Measurements from ENCODE around the gene PIM3.

PIM3 gene

GRCh38 chr22:50002791-50003190, 42.2 kb downstream of the PIM3 start:
- no peak overlapping the region for H3K27ac ChIP-seq (ENCODE audit: low read length)
- H3K4me2 ChIP-seq (ENCODE audit: low read depth, low read length) = no peak overlapping the region
- TF ChIP-seq EZH2 (optimal IDR thresholded peaks at IDR 0.05; ENCODE audit: low read depth, low read length) = no peak
- TF ChIP-seq EZH2phosphoT487 (IDR thresholded peaks at IDR 0.05; ENCODE audit: low read length) = no peak
- no peak for TF ChIP-seq CTCF (IDR thresholded peaks at IDR 0.05; ENCODE audit: low read length)
- no peaks in the 10 kb centered on the region for H4K20me1 ChIP-seq (ENCODE audit: insufficient read depth, low read length)
- H3K9me2 ChIP-seq (replicated peaks; ENCODE audit: insufficient read depth, low read length) = no peaks in the 10 kb centered on the region
- H3K9ac ChIP-seq (ENCODE audit: low read length) = no peak overlapping the region
- no peaks in the 10 kb centered on the region for H3K9me3 ChIP-seq (replicated peaks; ENCODE audit: insufficient read depth, low read length)
- H3K36me3 ChIP-seq (replicated peaks; ENCODE audit: insufficient read depth, low read length) = no peaks in the 10 kb centered on the region
- no peaks in the 10 kb centered on the region for H3K79me2 ChIP-seq (ENCODE audit: low read length)
- no peak overlapping the region for H2AFZ ChIP-seq (ENCODE audit: low read length)
- H3K4me1 ChIP-seq (ENCODE audit: low read length) = no peaks in the 10 kb centered on the region
- DNase-seq = no peak
- H3F3A ChIP-seq (ENCODE audit: insufficient read depth, low read length) = no peaks in the 10 kb centered on the region
- H3K4me3 ChIP-seq (ENCODE audit: low read length) = no peak overlapping the region
- H3K27me3 ChIP-seq (replicated peaks; ENCODE audit: insufficient read depth, low read length) = peaks cover 65% of the 10 kb centered on the region

- Histone ChIP-seq H3K27ac (ENCODE audit: low read length) (no peak overlapping the region), H3K36me3 (replicated peaks; ENCODE audit: insufficient read depth, low read length) (no peaks in the 10 kb centered on the region), H3K4me1 (ENCODE audit: low read length) (no peaks in the 10 kb centered on the region), H3K4me2 (ENCODE audit: low read depth, low read length) (no peak overlapping the region), H3F3A (ENCODE audit: insufficient read depth, low read length) (no peaks in the 10 kb centered on the region), H4K20me1 (ENCODE audit: insufficient read depth, low read length) (no peaks in the 10 kb centered on the region), H2AFZ (ENCODE audit: low read length) (no peak overlapping the region), H3K4me3 (ENCODE audit: low read length) (no peak overlapping the region), H3K79me2 (ENCODE audit: low read length) (no peaks in the 10 kb centered on the region), H3K27me3 (replicated peaks; ENCODE audit: insufficient read depth, low read length) (peaks cover 85% of the 10 kb centered on the region), H3K9me3 (replicated peaks; ENCODE audit: insufficient read depth, low read length) (no peaks in the 10 kb centered on the region), H3K9me2 (replicated peaks; ENCODE audit: insufficient read depth, low read length) (no peaks in the 10 kb centered on the region), H3K9ac (ENCODE audit: low read length) (no peak overlapping the region)
- no peak for TF ChIP-seq EZH2 (optimal IDR thresholded peaks at IDR 0.05; ENCODE audit: low read depth, low read length)
- no peak for TF ChIP-seq EZH2phosphoT487 (IDR thresholded peaks at IDR 0.05; ENCODE audit: low read length)
- no peak for TF ChIP-seq CTCF (IDR thresholded peaks at IDR 0.05; ENCODE audit: low read length)
- no peak for DNase-seq
Measured at GRCh38 chr22:50004918-50005317, 44.3 kb downstream of the PIM3 start.

GRCh38 chr22:50007057-50007511, 46.5 kb downstream of the PIM3 start:
- no peak overlapping the region for H3K4me3 ChIP-seq (ENCODE audit: low read length)
- no peaks in the 10 kb centered on the region for H3K9me3 ChIP-seq (replicated peaks; ENCODE audit: insufficient read depth, low read length)
- no peaks in the 10 kb centered on the region for H3K4me1 ChIP-seq (ENCODE audit: low read length)
- no peaks in the 10 kb centered on the region for H3K9me2 ChIP-seq (replicated peaks; ENCODE audit: insufficient read depth, low read length)
- H3K79me2 ChIP-seq (ENCODE audit: low read length) = no peaks in the 10 kb centered on the region
- H3K36me3 ChIP-seq (replicated peaks; ENCODE audit: insufficient read depth, low read length) = no peaks in the 10 kb centered on the region
- TF ChIP-seq CTCF (IDR thresholded peaks at IDR 0.05; ENCODE audit: low read length) (no peak), EZH2phosphoT487 (IDR thresholded peaks at IDR 0.05; ENCODE audit: low read length) (no peak), EZH2 (optimal IDR thresholded peaks at IDR 0.05; ENCODE audit: low read depth, low read length) (no peak)
- H2AFZ ChIP-seq (ENCODE audit: low read length) = no peak overlapping the region
- H3F3A ChIP-seq (ENCODE audit: insufficient read depth, low read length) = no peaks in the 10 kb centered on the region
- no peak overlapping the region for H3K27ac ChIP-seq (ENCODE audit: low read length)
- peaks cover 87% of the 10 kb centered on the region for H3K27me3 ChIP-seq (replicated peaks; ENCODE audit: insufficient read depth, low read length)
- no peak for DNase-seq
- no peak overlapping the region for H3K4me2 ChIP-seq (ENCODE audit: low read depth, low read length)
- H4K20me1 ChIP-seq (ENCODE audit: insufficient read depth, low read length) = no peaks in the 10 kb centered on the region
- no peak overlapping the region for H3K9ac ChIP-seq (ENCODE audit: low read length)

Measured in MM.1S (cell line).